Measurements from ENCODE around the gene HNRNPK.

The HNRNPK gene

GRCh38 chr9:83979812-83980394 lies at the start of gene HNRNPK:
Gene HNRNPK (minus strand): TSS chr9:83980215. CDS start chr9:83978252, 1,963 bp downstream.
- DNase-seq (ENCODE audit: low read depth in 2 of 2): peak; percentile 99

GRCh38 chr9:84027201-84027600 lies 47.2 kb upstream of the HNRNPK start:
- DNase-seq (ENCODE audit: low read depth in 2 of 2): no peak

GRCh38 chr9:84024041-84024575 lies 44.1 kb upstream of the HNRNPK start:
- no peak for DNase-seq (ENCODE audit: low read depth in 2 of 2)

- no peak for DNase-seq (ENCODE audit: low read depth in 2 of 2)
Observed at GRCh38 chr9:84007662-84008061, 27.6 kb upstream of the HNRNPK start.

DNA sequence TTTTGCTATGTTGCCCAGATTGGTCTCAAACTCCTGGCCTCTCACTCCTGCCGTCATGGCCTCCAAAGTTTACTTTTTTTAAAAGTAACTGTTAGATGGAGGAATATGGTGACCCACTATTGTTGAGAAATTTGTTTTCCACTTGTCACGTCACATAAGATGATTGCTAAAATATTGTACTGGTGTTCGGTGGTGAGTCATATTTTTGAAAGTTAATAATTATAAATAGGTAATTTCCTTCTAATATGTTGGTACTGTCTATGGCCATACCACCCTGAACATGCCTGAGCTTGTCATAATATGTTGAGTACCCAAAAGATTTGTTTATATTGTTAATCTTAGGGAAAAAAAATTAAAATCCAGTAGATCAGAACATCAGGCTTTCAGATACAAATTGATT lies 23.2 kb upstream of the HNRNPK start:
- no peak for DNase-seq (ENCODE audit: low read depth in 2 of 2)

DNA sequence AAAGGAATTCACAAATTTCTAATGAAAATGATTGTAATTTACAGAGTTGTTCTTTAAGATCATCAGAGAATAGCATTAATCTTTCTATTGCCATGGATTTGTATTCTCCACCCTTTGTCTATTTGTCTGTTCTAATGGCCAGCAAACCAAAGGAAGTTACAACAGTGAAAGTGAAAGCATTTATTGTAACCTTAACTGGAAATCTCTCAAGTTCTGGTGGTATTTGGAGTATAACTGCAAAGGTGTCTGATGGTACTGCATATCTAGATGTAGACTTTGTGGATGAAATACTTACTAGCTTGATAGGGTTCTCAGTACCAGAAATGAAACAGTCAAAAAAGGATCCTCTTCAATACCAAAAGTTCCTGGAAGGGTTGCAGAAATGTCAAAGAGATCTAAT lies 22.3 kb upstream of the HNRNPK start:
- no peak for DNase-seq (ENCODE audit: low read depth in 2 of 2)

GRCh38 chr9:84001621-84002020 lies 21.6 kb upstream of the HNRNPK start:
- DNase-seq (ENCODE audit: low read depth in 2 of 2): no peak

GRCh38 chr9:84000186-84000585 lies 20.2 kb upstream of the HNRNPK start:
- no peak for DNase-seq (ENCODE audit: low read depth in 2 of 2)

- DNase-seq (ENCODE audit: low read depth in 2 of 2): no peak
Observed at GRCh38 chr9:83999141-83999918, 19.3 kb upstream of the HNRNPK start.

DNA sequence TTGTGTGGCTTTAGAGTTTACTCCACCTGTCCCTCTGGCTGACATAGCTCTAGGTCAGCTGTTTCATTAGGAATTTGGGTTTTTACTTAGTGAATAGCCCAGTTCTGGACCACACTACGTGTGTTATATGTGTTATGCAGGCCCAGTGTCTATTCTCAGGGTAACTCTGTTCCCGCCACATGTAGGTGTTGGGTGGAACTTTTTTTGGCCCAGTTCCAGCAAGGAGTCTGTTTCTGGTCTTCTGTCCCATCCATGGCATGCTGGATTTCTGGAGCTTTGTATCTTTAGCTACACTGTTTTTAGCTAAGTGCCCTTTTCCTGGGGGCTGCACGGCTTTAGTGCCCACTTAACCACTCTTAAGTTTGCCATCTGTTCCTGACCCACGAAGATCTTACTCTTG lies 16.1 kb upstream of the HNRNPK start:
- no peak for DNase-seq (ENCODE audit: low read depth in 2 of 2)

DNA sequence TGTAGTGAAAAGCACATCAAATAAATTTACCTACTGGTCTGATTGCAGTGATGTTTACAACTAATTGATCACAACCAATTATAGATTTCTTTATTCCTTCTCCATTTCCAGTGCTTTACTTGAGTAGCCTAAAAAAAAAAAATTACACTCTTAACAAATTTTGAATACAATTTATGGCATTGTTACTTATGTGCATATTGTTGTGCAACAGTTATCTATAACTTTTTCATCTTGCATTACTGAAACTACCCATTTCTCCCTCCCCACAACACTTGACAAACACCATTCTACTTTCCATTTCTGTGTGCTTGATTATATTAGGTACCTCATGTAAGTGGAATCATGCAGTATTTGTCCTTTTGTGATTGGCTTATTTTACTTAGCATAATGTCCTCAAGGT lies 12.9 kb upstream of the HNRNPK start:
- DNase-seq (ENCODE audit: low read depth in 2 of 2): no peak

DNA sequence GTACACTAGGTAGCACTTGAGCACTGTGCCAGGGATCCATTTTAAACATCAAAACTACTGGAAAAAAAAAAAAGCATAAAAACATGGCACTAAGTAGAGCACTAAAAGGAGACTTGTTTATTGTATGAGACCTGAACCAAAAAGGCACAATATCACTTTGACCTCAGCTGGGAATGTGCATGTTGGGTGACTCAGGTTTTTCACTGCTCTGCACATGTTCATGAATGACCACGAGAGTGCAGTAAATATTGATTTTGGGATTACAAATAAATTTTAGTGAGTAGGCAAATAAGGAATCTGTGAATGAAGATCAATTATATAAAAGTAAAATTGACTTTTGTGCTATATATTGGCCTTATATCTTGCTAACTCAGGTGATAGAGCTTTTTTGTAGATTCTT lies 12.4 kb upstream of the HNRNPK start:
- DNase-seq (ENCODE audit: low read depth in 2 of 2): no peak

- DNase-seq (ENCODE audit: low read depth in 2 of 2): no peak
Observed at GRCh38 chr9:83991355-83991754, 11.3 kb upstream of the HNRNPK start.

DNA sequence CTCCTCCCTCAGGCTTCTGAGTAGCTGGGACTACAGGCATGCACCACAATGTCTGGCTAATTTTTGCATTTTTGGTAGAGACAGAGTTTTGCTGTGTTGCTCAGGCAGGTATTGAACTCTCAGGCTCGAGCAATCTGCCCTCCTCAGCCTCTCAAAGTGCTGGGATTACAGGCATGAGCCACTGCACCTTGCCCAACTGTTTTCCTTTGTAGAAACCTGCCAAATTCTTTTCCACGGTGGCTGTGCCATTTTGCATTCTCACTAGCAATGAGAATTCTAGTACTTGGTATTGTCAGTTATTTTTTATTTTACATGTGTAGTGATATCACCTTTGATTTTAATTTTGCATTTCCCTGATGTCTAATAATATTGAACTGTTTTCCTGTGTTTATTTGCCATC lies 8.4 kb upstream of the HNRNPK start:
- no peak for DNase-seq (ENCODE audit: low read depth in 2 of 2)

DNA sequence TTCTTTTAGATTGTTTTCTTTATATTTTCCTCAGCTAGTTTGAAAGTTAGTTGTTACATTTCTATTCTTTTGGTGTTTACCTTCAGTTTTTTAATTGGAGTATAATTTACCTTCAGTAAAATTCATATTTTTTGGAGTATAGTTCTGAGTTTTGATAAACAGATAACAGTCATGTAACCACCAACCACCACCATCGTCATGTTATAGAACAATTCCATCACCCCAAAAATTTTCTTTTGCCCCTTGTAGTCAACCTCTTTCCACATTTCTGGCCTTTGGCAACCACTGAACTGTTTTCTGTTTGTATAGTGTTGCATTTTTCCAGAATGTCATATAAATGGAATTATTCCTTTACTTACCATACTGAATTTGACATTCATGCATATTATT lies 7.4 kb upstream of the HNRNPK start:
- DNase-seq (ENCODE audit: low read depth in 2 of 2): no peak

- DNase-seq (ENCODE audit: low read depth in 2 of 2): no peak
Observed at GRCh38 chr9:83986765-83987401, 6.9 kb upstream of the HNRNPK start.

GRCh38 chr9:83986195-83986594 lies 6.2 kb upstream of the HNRNPK start:
- DNase-seq (ENCODE audit: low read depth in 2 of 2): no peak

DNA sequence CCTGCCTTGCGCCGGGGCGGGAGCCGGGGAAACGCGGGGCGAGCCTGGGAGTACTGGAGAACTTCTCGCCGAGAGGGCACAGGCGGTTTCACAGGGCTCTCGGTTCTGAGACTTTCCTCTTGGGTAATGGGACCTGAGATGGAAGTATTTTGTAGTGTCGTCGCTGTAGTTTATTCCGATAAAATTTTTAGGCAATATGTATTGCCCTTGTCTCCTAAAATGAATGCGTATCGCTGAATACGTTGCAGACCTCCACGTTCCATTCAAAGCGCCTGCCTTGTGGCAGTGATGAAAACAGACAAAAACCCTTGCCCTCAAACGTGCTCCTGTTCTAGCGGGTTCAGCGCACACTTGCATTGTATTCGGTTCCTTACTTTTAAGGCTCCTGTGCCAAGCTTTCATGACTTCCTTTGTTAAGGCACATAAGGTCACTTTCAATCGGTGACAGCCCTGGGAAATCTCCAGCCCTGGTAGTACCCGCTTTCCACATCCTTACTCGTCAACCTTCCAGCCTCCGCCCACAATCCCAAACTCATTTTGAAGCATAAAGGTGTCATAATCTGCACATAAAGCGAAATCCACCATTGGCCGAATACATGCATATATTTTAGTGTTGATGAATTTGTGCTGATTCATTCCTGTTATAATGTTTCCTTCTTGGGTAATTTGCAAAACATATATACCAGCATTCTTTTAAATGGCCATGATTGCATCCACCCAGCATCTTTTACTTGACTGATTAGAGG lies 1.3 kb upstream of the HNRNPK start:
- no peak for DNase-seq (ENCODE audit: low read depth in 2 of 2)

- DNase-seq (ENCODE audit: low read depth in 2 of 2): peak; percentile 98 to 99
Observed at GRCh38 chr9:83980395-83981125, 545 bp upstream of the HNRNPK start, which contains the start of gene RMI1. Gene RMI1 (plus strand): TSS chr9:83980805. CDS start chr9:84000987, 20,182 bp downstream.

DNA sequence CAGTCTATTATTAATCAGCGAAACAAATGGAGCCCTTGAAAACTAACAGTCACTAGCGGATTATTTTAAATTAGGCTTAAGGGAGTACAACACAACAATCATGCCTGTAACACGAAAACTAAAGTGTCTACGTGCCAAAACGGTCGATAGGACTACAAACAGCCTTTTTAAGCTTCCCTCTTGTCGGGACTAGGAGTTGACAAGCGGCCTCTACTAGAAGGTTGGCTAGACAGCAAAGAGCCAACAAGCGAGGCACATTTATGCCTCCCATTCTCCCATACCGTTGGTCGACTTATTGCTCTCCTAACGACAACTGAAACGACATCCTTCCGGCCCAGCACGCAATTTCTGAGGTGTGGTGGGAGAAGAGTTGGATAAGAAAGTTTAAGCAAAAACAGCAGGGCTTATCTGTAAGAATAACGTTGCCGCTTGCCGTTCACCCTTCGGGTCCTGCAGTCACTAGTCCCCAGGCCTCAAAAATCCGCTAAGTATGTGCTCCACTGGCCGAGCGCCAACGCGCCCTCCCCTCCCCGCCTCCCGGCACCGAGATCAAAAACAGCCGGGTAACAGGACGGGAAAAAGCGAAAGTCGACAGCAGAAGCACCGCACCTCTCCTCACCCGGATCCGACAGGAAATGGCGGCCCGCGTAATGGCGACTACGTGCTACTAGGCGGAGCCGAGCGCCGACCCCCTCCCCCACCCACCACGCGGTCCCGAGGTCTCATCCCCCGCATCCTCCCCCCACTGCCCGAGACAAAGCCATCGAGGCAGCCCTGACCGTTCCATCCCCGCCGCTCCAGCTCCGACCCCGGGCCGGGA lies 813 bp downstream of the HNRNPK start:
- peak; percentile 67 to 81 for DNase-seq (ENCODE audit: low read depth in 2 of 2)

All from stimulated activated CD8-positive, alpha-beta memory T cell treated with anti-CD3 and anti-CD28 coated beads, Interleukin-2, amount 100 ng/mL, for 1 hour (primary cell).